DMS 273 treated with DMSO at 0.1 percent for 48 hours (cell line): ENCODE results near the gene CDADC1.
"Not testable (repeated sequence)": the region's sequence is repeated elsewhere in the genome, so short reads cannot be mapped to it uniquely, and the experiment has no call there.

Source experiments
- DNase-seq: peaks from one replicate; lab custom pipeline; 2025; lab: John Stamatoyannopoulos, UW

Gene CDADC1

DNA sequence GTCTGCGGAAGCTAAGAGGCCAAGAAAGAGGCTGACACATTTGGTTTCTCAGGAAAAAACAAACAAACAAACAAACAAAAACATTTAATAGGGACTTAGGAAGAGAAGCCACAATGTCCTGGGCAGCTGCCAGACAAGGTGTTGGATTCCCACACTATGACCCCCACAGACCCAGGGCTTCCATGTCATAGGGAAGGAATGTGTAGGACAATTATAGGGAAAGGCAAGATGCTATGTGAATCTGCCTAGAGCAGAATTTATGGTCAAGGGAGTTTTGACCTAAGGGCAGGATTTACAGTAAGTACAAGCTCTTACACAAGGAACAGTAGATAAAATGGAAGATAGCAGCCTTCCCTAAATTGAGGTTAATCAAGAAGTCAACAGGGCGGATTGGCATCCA is 9.1 kb upstream of the CDADC1 start:
- DNase-seq: no peak

GRCh38 chr13:49240017-49240416 is 7.7 kb upstream of the CDADC1 start:
- DNase-seq: no peak

DNA sequence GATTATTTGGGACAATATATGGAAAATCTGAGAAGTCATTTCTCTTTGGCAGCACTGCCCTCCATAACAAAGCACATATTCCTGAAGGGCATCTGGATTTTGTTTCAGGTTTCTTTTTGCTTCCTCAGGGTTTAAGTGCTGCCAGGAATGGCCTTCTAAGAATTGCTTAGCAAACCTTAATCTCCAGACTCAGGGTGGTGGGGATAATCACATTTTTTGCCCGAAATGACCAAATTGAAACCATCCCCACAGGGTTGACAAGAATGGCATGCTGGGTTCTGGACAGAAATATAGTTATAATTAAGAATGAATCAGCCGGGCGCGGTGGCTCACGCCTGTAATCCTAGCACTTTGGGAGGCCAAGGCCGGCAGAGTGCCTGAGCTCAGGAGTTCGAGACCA is 6.4 kb upstream of the CDADC1 start:
- no peak for DNase-seq

GRCh38 chr13:49245101-49245500 is 2.6 kb upstream of the CDADC1 start:
- DNase-seq: no peak

DNA sequence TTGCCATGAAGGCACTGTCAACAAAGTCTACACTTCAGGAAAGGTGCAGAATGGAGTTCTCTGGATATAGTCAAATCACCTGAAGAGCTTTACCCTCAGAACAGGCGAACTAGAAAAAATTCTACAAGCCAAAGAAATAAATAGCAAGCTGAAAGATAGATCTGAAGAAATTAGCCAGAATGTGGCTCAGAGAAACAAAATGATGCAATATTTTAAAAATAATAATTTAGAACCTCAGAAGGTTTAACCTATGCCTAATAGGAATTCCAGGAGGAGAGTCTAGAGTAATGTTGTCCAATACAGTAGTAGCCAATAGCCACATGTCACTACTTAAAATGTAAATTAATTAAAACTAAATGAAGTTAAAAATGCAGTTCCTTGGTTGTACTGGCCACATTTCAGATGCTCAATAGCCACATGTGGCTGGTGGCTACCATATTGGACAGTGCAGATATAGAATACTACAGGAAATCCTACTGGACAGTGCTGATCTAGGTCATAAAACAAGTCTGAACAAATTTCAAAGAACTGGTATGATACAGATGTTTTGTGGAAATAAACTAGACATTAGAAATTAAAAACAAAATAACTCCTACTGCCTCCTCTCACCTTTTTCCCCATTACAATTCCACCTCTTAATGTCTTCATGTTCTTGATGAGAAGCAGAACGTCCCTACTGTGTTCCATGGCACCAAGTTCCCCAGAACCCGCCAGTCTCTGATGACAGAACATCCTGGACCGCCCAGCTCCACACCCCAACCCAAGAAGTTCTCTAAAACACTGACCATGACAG is 679 bp upstream of the CDADC1 start:
- DNase-seq: no peak

DNA sequence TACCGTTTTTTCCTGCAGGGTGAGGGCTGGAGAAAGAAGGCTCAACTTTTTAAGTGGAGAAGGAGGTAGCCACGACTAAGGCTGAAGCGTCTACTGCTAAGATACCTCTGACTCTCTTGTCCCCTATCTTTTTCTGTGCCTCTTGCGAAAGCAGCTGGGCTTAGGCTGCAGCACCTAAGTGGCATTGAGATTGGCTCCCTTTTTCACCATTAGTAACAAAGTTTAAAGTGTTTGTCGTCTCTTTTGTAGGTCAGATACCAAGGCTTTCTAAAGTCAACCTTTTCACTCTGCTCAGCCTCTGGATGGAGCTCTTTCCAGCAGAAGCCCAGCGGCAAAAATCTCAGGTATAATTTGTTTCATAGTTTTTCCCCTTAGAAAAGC is 887 bp downstream of the CDADC1 start:
- DNase-seq: no peak

GRCh38 chr13:49251326-49251725 is 3.6 kb downstream of the CDADC1 start:
- DNase-seq: no peak

GRCh38 chr13:49253310-49253709 is 5.6 kb downstream of the CDADC1 start:
- DNase-seq: no peak

DNA sequence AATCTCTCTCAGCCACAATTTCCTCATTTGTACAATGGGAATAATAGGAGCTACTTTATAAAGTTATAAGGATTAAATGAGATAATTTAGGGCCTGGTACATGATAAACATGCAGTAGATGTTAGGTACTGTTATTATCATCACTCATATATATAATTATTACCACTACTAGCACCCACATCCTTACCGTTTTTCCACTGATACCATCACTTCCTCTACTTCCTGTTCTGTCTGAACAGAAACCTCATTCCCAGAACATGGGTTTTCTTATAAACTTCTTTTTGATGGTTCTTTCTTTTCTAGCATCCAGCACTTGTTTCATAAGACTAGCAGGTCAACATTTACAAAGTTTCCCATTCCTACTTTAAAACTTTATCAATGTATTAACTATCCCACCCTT is 6.3 kb downstream of the CDADC1 start:
- no peak for DNase-seq

GRCh38 chr13:49256841-49257240 is 9.1 kb downstream of the CDADC1 start:
- no peak for DNase-seq

GRCh38 chr13:49258089-49258796 is 10.5 kb downstream of the CDADC1 start:
- no peak for DNase-seq

DNA sequence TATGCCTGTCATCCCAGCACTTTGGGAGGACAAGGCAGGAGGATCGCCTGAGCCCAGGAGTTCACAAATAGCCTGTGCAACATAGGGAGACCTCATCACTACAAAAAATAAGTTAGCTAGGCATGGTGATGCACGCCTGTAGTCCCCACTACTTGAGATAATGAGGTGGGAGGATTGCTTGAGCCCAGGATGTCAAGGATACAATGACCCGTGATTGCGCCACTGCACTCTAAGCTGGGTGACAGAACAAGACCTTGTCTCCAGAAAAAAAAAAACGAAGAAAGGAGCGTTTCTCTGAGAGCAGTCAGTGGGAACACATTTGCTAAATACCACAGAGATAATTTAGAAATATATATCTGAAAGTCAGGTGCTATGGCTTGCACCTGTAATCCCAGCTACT is 11.9 kb downstream of the CDADC1 start:
- DNase-seq: no peak

- no peak for DNase-seq
Measured at GRCh38 chr13:49262634-49263033, 14.9 kb downstream of the CDADC1 start.

DNA sequence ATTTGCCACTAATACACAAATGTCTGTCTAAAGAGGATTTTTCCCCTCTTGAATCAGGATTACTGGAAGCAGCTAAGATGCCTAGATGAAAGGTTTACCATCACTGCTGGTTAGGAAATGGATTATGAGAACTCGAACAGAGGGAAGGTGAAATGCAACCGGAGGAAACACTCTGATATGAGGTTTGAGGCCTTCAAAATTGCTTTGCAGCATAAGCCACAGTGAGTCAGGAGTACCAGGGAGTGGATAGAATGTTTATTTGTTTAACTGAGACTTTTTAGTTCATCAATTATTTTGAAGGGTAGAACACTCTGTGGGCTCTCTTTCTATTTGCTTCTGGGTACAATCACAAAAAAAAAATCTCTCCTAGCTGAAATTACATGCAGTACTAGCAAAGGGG is 18.1 kb downstream of the CDADC1 start:
- DNase-seq: no peak

DNA sequence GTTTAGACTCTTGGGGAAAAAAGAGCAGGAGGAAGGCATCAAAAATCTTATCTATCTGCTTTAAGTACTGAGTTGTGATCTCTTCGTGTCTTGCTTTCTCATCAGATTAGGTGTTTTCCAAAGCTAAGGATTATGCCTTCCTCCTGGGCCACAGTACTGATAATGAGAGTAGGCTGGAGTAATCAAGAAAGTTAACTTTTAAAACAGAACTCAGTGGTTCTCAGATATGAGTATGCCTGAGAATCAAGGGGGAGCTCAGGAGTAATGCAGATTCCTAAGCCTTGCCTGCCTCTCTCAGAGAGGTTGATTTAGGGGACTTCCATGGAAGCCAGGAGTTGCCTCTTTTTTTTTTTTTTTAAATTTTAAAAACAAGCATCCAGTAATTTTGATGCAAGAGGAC is 23.5 kb downstream of the CDADC1 start:
- no peak for DNase-seq

GRCh38 chr13:49272296-49272695 is 24.6 kb downstream of the CDADC1 start:
- DNase-seq: no peak

DNA sequence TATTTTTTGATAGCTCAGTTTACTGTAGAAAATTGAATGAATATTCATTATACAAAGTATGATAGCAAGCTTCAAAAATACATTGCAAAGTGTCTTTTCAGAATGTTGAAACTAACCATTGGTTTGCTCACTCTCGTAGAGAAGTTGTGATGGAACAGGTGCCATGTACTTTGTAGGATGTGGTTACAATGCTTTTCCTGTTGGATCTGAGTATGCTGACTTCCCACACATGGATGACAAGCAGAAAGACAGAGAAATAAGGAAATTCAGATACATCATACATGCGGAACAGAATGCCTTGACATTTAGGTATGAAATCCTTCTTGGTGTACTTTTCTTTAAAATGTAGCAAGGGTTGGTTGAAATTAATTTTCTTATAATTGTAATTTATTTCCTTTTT is 30.5 kb downstream of the CDADC1 start:
- no peak for DNase-seq

DNA sequence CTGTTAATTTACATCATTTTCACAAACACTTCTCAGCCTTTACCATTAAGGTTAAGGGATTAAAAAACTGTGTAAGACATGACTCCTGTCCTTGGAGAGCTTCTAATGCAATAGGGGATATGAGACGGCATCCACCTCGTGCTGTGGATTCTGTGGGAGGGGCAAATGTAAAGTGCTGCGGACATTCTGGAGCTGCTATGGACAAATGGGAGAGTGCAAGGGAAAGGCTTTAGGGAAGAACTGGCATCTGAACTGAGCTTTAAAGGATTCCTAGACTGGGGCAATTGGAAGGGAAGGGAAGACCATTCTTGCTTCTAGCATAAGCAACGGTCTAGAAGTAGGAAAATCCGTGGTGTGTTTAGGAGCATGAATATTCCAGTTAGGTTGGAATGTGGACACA is 31.4 kb downstream of the CDADC1 start:
- no peak for DNase-seq

GRCh38 chr13:49279885-49280284 is 32.2 kb downstream of the CDADC1 start:
- DNase-seq: no peak

GRCh38 chr13:49287995-49288394 is 40.3 kb downstream of the CDADC1 start:
- no peak for DNase-seq

DNA sequence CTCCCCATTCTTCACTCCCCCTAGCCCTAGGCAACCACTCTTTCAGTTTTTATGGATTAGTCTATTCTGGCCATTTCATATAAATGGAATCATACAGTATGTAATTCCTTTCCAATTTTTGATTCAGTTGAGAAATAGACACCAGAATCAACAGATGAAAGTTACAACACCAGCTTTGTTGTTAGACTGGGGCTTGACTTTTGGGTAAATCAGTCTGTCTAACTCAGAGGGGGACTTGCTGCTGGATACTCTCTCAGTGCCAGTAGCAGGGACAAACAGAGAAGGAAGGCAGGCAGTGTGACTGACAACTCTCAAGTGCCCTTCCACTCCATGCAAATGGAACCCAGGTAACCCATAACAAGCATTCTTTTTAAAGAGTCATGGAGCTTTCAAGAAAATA is 40.7 kb downstream of the CDADC1 start:
- DNase-seq: no peak

DNA sequence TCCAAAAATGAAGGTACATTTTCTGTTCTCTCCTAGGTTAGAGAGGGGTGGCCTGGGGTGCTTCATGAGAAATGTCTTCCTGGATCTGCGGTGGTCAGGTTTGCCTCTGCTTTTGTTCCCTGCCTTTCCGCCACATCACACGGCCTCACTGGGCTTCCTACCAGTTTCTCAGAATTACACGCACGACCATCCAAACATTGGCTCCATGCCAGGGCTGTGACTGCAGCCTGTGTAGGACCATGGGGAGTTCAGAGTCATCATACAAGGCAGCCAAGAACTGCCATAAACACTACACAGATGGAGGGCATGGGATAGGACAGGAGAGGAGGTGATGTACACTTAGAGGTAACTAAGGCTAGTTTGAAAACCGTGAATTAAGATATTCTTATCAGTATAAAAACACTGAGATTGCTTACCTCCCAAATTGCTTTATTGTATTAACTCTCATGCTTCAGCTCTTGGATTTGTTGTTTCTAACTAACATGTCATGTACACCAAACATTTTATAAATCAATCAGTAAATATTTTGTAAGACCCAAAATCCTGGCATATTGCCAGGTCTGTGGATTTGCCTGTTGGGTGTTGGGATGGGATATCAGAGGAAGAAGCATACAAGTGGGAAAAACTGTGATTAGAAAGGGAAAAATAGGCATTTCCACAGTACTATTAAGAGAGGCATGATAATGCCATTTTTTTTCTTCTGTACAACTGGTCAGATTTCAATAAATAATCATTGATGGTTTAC is 45.2 kb downstream of the CDADC1 start:
- no peak for DNase-seq

GRCh38 chr13:49294723-49295122 is 47.0 kb downstream of the CDADC1 start:
- not testable (repeated sequence) for DNase-seq
